GM19468 (cell line): Measurements from ENCODE around the gene GRK3.

Experiments
- ATAC-seq: cut with Tn5 transposase; IDR thresholded peaks from one replicate; pipeline ENCODE4 v1.9.1; 2021; ENCODE audit warnings: mild to moderate bottlenecking, moderate library complexity, moderate number of reproducible peaks; ENCODE audit not compliant: unreplicated experiment; ENCODE audit errors: extremely low read depth

GRK3 gene

GRCh38 chr22:25712661-25713400 is 148.4 kb downstream of the GRK3 start:
- ATAC-seq, result no peak

- no peak for ATAC-seq
Measured at GRCh38 chr22:25714070-25714469, 149.6 kb downstream of the GRK3 start.

GRCh38 chr22:25714739-25715138 is 150.3 kb downstream of the GRK3 start:
- ATAC-seq, result no peak

- no peak for ATAC-seq
Measured at GRCh38 chr22:25716637-25717036, 152.2 kb downstream of the GRK3 start.

GRCh38 chr22:25718135-25718840 is 153.8 kb downstream of the GRK3 start:
- ATAC-seq, result no peak

GRCh38 chr22:25722223-25722622 is 157.7 kb downstream of the GRK3 start:
- no peak for ATAC-seq

- ATAC-seq, result no peak
Measured at GRCh38 chr22:25722626-25723025, 158.2 kb downstream of the GRK3 start.

GRCh38 chr22:25726241-25726640 is 161.8 kb downstream of the GRK3 start:
- no peak for ATAC-seq

- no peak for ATAC-seq
Measured at GRCh38 chr22:25728071-25728470, 163.6 kb downstream of the GRK3 start.

GRCh38 chr22:25729016-25729995 is 164.8 kb downstream of the GRK3 start:
- ATAC-seq, result no peak

GRCh38 chr22:25735650-25736049 is 171.2 kb downstream of the GRK3 start:
- no peak for ATAC-seq

- no peak for ATAC-seq
Measured at GRCh38 chr22:25736378-25737011, 172.0 kb downstream of the GRK3 start.

- ATAC-seq, result no peak
Measured at GRCh38 chr22:25739659-25740344, 175.3 kb downstream of the GRK3 start.

GRCh38 chr22:25741692-25742626 is 177.5 kb downstream of the GRK3 start, which contains the start of gene MYO18B:
TSS of gene MYO18B (plus strand) at chr22:25742188. CDS start at chr22:25761093, 18,905 bp downstream.
- ATAC-seq, result no peak

- no peak for ATAC-seq
Measured at GRCh38 chr22:25742918-25743708, 178.6 kb downstream of the GRK3 start.

- ATAC-seq, result no peak
Measured at GRCh38 chr22:25744694-25745093, 180.2 kb downstream of the GRK3 start.

GRCh38 chr22:25745341-25746011 is 181.0 kb downstream of the GRK3 start:
- no peak for ATAC-seq
